Measurements from ENCODE around the gene FOXA3. TPM values are rescaled to one million over a fixed set of nuclear protein-coding genes. Genes with fewer than 3 reads are reported as not detected.

Gene FOXA3
- total and polyA plus RNA-seq, 10 of the 15 experiments (the other 5 are each of a cell fraction or from before 2014, with no cell fraction given) = 0.04 to 0.83 (median 0.11) TPM; not detected in 5

- peak; percentile 68 for TF ChIP-seq MXI1 (IDR thresholded peaks at IDR 0.05; ENCODE audit: low read depth, low read length)
- TF ChIP-seq EGR1 (IDR thresholded peaks at IDR 0.05; ENCODE audit: borderline replicate concordance in 1 of 2, low read depth in 2 of 2, low read length in 2 of 2) = peak in 1 of 2 experiments; percentile 69; a peak in 1 of 3 replicates
- TF ChIP-seq BACH1 (IDR thresholded peaks at IDR 0.05; ENCODE audit: borderline replicate concordance) = peak; percentile 47; the same call in 1 of the 2 replicates
- TF ChIP-seq BCLAF1 (IDR thresholded peaks at IDR 0.05) = no peak
- 0 out of 2 replicates have a peak, but pooled peaks have one; percentile 49 for TF ChIP-seq ZNF207 (IDR thresholded peaks at IDR 0.05; ENCODE audit: borderline replicate concordance)
- TF ChIP-seq IKZF1 (conservative IDR thresholded peaks at IDR 0.05) = no peak; the same call in 1 of the 2 replicates
- no peak for TF ChIP-seq ZBED1 (IDR thresholded peaks at IDR 0.05; ENCODE audit: borderline replicate concordance)
- 0 out of 2 replicates have a peak, but pooled peaks have one; percentile 5 for TF ChIP-seq NBN (IDR thresholded peaks at IDR 0.05)
- peak; percentile 38; the same call in 1 of the 2 replicates for TF ChIP-seq POLR2A (IDR thresholded peaks at IDR 0.05; ENCODE audit: low read depth, low read length)
- TF ChIP-seq WRNIP1 (IDR thresholded peaks at IDR 0.05; ENCODE audit: borderline replicate concordance, low read depth, low read length) = no peak
- peak; percentile 17 for TF ChIP-seq BCL3 (IDR thresholded peaks at IDR 0.05; ENCODE audit: borderline replicate concordance, insufficient read depth, low read depth, low read length, poor library complexity, severe bottlenecking)
- no peak for TF ChIP-seq REST (IDR thresholded peaks at IDR 0.05; ENCODE audit: low read depth, low read length)
- TF ChIP-seq E2F4 (IDR thresholded peaks at IDR 0.05; ENCODE audit: low read depth, low read length) = no peak
- peak; percentile 77 for TF ChIP-seq RAD21 (IDR thresholded peaks at IDR 0.05; ENCODE audit: insufficient read depth, low read depth, low read length)
- peak; percentile 18 for TF ChIP-seq MEF2B (IDR thresholded peaks at IDR 0.05; ENCODE audit: partially characterized antibody, poor library complexity, severe bottlenecking)
- TF ChIP-seq RUNX3 (IDR thresholded peaks at IDR 0.05; ENCODE audit: low read length) = peak; percentile 34; the same call in 1 of the 2 replicates
- TF ChIP-seq CTCF (IDR thresholded peaks at IDR 0.05 in 2 of 3, conservative IDR thresholded peaks at IDR 0.05 in 1 of 3; ENCODE audit: control insufficient read depth in 2 of 3, extremely low read depth in 1 of 3, insufficient read depth in 1 of 3, low read depth in 3 of 3, low read length in 3 of 3) = peak; percentile 53 to 87 (median 78)
These were observed at the start of gene FOXA3 (continued) for GRCh38 chr19:45863840-45864628.

All from GM12878 (cell line).